ENCODE measurements around the gene TALDO1. TPM values are rescaled to one million over a fixed set of nuclear protein-coding genes. Genes with fewer than 3 reads are reported as not detected.

Gene TALDO1
- total RNA-seq, result 100 to 1,000 TPM; 249 to 293 TPM

DNA sequence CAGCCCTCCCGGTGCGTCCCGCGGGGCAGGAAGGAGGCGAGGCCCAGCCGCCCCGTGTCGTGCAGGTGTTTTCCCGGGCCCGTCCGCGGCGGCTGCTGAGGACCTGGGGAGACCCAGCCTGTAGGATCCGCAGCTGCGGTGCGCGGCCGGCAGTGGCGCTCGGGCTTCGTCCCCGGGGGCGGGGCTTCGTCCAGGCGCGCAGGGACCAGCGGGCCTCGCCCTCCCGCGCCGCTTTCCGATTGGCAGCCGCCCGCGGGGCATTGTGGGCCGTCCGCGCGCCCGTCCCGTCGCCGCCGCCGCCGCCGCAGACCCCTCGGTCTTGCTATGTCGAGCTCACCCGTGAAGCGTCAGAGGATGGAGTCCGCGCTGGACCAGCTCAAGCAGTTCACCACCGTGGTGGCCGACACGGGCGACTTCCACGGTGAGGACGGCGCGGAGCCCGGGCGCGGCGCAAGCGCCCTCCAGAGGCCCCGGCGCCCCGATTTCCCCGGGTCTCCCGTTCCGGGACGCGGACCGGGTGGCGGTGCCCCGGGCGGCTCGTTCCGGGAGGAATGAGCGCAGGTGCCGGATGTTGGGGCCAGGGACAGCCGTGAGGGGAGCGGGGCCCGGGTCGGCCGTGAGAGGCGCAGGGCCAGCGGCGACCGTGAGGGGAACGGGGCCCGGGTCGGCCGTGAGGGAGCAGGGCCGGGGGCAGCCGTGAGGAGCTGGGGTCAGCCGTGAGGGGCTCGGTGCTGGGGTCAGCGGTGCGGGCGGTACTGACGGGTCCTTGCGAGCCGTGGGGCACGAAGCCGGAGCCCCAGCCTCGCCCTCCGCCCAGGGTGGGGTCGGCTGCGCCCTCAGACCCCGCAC is at the start of gene TALDO1:
TALDO1 (plus strand) TSS at position 307 of the 849 bp plus-strand sequence; CDS start at position 325, 18 bp downstream.
- Mint-ChIP-seq H3K9me3 (ENCODE audit: low read depth) (no peaks in the 10 kb centered on the region), H3K4me3 (peak within 1 kb of the TSS; percentile 84), H3K4me1 (peaks cover 26% of the 10 kb centered on the region), H3K27me3 (no peaks in the 10 kb centered on the region), H3K36me3 (peaks cover 2% of the 10 kb centered on the region), H3K27ac (peak within 1 kb of the TSS; percentile 80)
- peak; percentile 92 for ATAC-seq
- peak; percentile 89 for DNase-seq
- CTCF ChIA-PET, result interaction anchor here (0.8 to 7.9 kb wide), 11 partner anchors 9 to 169 kb away, joined by 3 to 46 read pairs (median 4); no protein-coding TSS in a partner anchor

GRCh38 chr11:697811-698311 is 49.4 kb upstream of the TALDO1 start:
- H3K27ac Mint-ChIP-seq, result peak overlapping the region; percentile 56
- H3K36me3 Mint-ChIP-seq, result peaks cover 4% of the 10 kb centered on the region
- ATAC-seq, result no peak
- no peaks in the 10 kb centered on the region for H3K9me3 Mint-ChIP-seq (ENCODE audit: low read depth)
- no peak overlapping the region for H3K4me3 Mint-ChIP-seq
- no peak for DNase-seq
- peaks cover 33% of the 10 kb centered on the region for H3K4me1 Mint-ChIP-seq
- CTCF ChIA-PET, result interaction anchor here (4.8 kb wide), 1 partner anchor 27 kb away, joined by 104 read pairs; no protein-coding TSS in a partner anchor
- H3K27me3 Mint-ChIP-seq, result no peaks in the 10 kb centered on the region

DNA sequence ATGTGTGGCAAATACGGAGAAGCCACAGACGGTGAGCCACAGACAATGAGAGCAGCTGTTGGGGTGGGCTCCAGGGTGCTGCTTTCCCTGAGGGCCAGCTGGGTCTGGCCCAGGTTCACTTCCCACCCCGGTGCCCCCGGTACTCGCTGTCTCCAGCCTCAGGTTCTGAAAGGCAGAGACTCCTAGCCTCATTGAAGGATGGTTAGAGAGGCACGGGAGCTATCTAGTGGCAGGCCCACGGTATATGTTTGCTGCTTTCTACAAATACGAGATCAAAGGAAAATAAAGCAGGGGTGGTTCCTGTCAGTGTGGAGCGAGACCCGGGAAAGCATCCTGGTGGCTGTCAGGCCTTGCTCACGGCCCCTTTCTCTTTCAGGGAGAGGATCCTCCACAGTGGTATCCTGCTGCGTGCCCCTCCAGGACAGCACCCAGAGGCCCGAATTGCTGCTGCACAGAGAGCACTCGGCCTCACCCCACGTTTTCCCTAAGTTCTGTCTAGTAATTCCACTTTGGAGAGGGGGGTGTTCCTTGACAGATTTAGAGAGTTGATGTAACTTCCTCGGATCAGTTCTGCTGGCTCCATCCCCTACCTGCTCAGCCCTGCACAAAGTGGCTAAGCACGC is 48.7 kb upstream of the TALDO1 start:
- peaks cover 2% of the 10 kb centered on the region for H3K36me3 Mint-ChIP-seq
- H3K4me1 Mint-ChIP-seq, result peaks cover 25% of the 10 kb centered on the region
- peak overlapping the region; percentile 56 for H3K27ac Mint-ChIP-seq
- H3K4me3 Mint-ChIP-seq, result no peak overlapping the region
- no peaks in the 10 kb centered on the region for H3K9me3 Mint-ChIP-seq (ENCODE audit: low read depth)
- CTCF ChIA-PET, result interaction anchor here (4.8 kb wide), 1 partner anchor 26 kb away, joined by 104 read pairs; no protein-coding TSS in a partner anchor
- no peaks in the 10 kb centered on the region for H3K27me3 Mint-ChIP-seq
- DNase-seq (no peak), ATAC-seq (no peak)

GRCh38 chr11:699116-699508 is 48.2 kb upstream of the TALDO1 start:
- Mint-ChIP-seq H3K9me3 (ENCODE audit: low read depth) (no peaks in the 10 kb centered on the region), H3K36me3 (peaks cover 2% of the 10 kb centered on the region), H3K27ac (no peak overlapping the region), H3K4me3 (no peak overlapping the region), H3K27me3 (no peaks in the 10 kb centered on the region), H3K4me1 (peaks cover 25% of the 10 kb centered on the region)
- ATAC-seq (no peak), DNase-seq (no peak)
- CTCF ChIA-PET, result interaction anchor here (4.8 kb wide), 1 partner anchor 26 kb away, joined by 104 read pairs; no protein-coding TSS in a partner anchor

GRCh38 chr11:699753-700152 is 47.5 kb upstream of the TALDO1 start:
- H3K27ac Mint-ChIP-seq, result no peak overlapping the region

DNA sequence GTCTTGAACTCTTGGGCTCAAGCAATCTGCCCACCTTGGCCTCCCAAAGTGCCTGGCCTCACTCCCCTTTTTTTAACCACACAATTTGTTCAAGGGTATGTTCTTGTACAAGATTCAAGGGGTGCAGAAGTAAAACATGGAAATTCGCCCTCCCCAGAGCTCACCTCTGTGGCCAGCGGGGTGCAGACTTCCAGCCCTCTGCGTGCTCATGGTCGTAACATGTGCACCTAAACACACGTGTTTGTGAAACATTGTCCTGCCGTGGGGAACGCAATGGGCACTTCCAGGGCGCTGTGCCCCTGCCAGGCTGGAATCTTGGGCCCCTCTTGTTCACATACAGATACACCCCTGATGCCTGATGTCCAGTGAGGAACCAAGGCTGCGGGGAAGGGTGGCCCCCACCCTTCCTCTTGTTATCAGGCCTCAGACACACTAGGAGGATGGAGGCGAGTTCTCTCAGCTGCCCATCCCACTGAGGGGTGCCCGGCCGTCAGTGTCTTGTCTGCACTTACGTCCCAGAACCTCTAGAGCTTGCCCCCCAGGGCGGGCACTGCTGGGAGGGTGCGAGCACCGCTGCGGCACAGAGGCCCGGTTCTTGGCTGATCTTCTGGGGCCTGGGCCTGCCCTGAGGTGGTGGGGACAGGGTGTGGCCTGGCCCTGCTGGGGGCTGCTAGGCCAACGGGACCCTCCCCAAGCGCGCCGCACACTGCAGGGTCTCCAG is 45.4 kb upstream of the TALDO1 start:
- Mint-ChIP-seq H3K36me3 (peaks cover 2% of the 10 kb centered on the region), H3K9me3 (ENCODE audit: low read depth) (no peaks in the 10 kb centered on the region), H3K4me3 (no peak overlapping the region), H3K27me3 (peaks cover 3% of the 10 kb centered on the region), H3K27ac (no peak overlapping the region), H3K4me1 (peaks cover 14% of the 10 kb centered on the region)
- CTCF ChIA-PET, result interaction anchor here (1.1 kb wide), 1 partner anchor 182 kb away, joined by 3 read pairs; no protein-coding TSS in a partner anchor
- ATAC-seq (no peak), DNase-seq (no peak)

More at GRCh38 chr11:699753-700152, 47.5 kb upstream of the TALDO1 start:
- ATAC-seq, result no peak
- CTCF ChIA-PET, result interaction anchor here (1.1 kb wide), 2 partner anchors 132 to 144 kb away, joined by 3 read pairs; no protein-coding TSS in a partner anchor
- DNase-seq, result no peak
- peaks cover 2% of the 10 kb centered on the region for H3K36me3 Mint-ChIP-seq
- peaks cover 22% of the 10 kb centered on the region for H3K4me1 Mint-ChIP-seq
- no peak overlapping the region for H3K4me3 Mint-ChIP-seq
- H3K9me3 Mint-ChIP-seq (ENCODE audit: low read depth), result no peaks in the 10 kb centered on the region
- H3K27me3 Mint-ChIP-seq, result no peaks in the 10 kb centered on the region

DNA sequence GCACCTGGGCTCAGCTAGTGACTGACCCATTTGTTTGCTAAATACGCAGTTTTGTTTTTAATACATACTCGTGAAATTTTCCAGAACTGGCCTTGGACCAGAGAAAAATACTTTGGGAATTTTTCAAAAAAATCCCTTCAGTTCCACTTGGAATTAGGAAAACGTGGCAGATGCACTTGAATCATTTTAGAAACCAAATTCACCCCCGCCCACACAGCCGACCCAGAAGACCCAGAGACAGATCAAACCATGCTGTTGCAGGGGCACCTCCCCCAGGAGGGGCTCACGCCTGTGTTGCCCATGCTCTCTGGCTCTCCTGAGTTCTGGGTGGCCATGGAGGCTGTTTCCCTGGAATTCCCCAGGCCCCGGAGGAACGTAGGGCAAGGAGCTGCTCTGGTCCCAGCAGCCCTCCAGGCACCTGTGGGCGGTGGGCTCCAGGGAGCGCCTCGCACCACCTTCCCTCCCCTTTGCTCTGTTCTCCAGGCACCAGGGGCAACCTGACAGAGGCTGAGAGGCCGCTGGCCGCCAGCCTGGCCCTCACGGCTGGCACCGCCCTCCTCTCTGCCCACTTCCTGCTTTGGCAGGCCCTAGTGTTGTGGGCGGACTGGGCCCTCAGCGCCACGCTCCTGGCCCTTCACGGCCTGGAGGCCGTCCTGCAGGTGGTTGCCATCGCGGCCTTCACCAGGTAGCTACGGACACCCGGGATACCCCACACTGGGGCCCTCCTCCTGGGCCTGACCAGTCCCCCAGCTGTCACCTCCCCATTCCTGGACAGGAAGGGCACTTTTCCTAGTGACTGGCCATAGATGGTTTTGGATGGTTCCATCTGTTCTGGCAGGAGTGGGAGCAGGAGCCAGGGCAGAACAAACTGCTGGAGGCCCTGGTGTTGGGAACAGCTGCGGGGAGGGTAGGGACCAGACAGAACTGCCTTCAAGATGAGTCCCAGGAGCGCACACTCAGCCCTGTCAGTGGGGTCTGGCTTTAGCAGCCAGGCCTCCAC is 44.5 kb upstream of the TALDO1 start:
- H3K4me3 Mint-ChIP-seq, result no peak overlapping the region
- CTCF ChIA-PET, result interaction anchor here (1.2 to 1.3 kb wide), 3 partner anchors 12 to 20 kb away, joined by 3 read pairs; no protein-coding TSS in a partner anchor
- DNase-seq, result no peak
- H3K27ac Mint-ChIP-seq, result no peak overlapping the region
- no peak for ATAC-seq
- H3K9me3 Mint-ChIP-seq (ENCODE audit: low read depth), result no peaks in the 10 kb centered on the region
- peaks cover 10% of the 10 kb centered on the region for H3K27me3 Mint-ChIP-seq
- H3K36me3 Mint-ChIP-seq, result peaks cover 2% of the 10 kb centered on the region
- peaks cover 7% of the 10 kb centered on the region for H3K4me1 Mint-ChIP-seq

GRCh38 chr11:703506-703905 is 43.8 kb upstream of the TALDO1 start:
- H3K9me3 Mint-ChIP-seq (ENCODE audit: low read depth), result no peaks in the 10 kb centered on the region
- H3K4me1 Mint-ChIP-seq, result peaks cover 2% of the 10 kb centered on the region
- ATAC-seq (no peak), DNase-seq (no peak)
- CTCF ChIA-PET, result interaction anchor here (1.2 to 1.3 kb wide), 3 partner anchors 13 to 19 kb away, joined by 3 read pairs; no protein-coding TSS in a partner anchor
- H3K27me3 Mint-ChIP-seq, result peaks cover 10% of the 10 kb centered on the region
- no peak overlapping the region for H3K27ac Mint-ChIP-seq
- no peak overlapping the region for H3K4me3 Mint-ChIP-seq
- H3K36me3 Mint-ChIP-seq, result peaks cover 2% of the 10 kb centered on the region

- CTCF ChIA-PET, result interaction anchor here (0.8 to 1.5 kb wide), 4 partner anchors 8 to 52 kb away, joined by 3 to 7 read pairs (median 3); no protein-coding TSS in a partner anchor
- peaks cover 10% of the 10 kb centered on the region for H3K27me3 Mint-ChIP-seq
- H3K27ac Mint-ChIP-seq, result no peak overlapping the region
- no peak overlapping the region for H3K4me3 Mint-ChIP-seq
- H3K9me3 Mint-ChIP-seq (ENCODE audit: low read depth), result no peaks in the 10 kb centered on the region
- no peak for DNase-seq
- peaks cover 2% of the 10 kb centered on the region for H3K36me3 Mint-ChIP-seq
- H3K4me1 Mint-ChIP-seq, result peaks cover 2% of the 10 kb centered on the region
- ATAC-seq, result no peak
These were observed 43.0 kb upstream of the TALDO1 start for GRCh38 chr11:704228-704674.

DNA sequence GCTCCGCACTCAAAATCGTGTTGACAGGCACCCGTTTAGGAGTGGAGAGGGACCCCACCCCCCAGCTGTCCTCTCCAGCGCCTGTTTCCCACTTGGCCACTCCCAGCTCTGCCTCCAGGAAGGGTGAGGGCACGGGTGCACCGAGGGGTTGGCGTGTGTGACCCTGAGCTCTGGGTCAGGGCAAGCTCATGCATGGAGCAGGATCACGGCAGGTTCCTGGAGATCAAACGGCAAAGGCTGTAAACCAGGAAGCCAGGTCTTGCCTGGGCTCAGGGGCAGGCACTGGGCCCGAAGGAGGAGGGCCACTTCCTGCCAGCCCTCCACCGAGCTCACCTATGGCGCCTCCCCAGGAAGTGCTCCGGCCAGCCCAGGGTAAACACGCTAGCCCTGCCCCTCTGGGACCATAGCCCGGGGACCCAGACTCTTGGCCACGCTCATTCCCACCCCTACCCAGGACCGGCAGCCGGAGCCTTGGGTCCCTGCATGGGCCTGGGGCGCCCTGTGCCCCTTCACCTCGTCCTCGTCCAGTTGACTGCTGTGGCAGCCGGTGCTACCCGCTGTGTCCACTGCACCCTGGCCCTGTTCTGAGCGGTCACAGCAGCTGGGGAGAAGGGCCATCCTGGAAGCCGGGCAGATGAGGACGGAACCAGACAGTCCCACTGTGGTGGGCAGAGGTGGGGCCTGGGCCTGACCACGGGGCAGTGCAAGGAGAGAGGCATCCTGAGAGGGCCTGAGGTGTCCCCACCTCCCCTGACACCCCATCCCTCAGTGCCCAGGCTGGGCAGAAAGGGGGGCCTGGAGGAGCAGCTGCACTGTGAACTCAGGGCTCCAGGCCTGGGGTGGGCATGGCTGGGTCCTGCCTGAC is 42.3 kb upstream of the TALDO1 start:
- Mint-ChIP-seq H3K4me3 (no peak overlapping the region), H3K4me1 (peaks cover 2% of the 10 kb centered on the region), H3K27ac (no peak overlapping the region), H3K27me3 (peaks cover 10% of the 10 kb centered on the region), H3K36me3 (peaks cover 2% of the 10 kb centered on the region), H3K9me3 (ENCODE audit: low read depth) (no peaks in the 10 kb centered on the region)
- CTCF ChIA-PET, result interaction anchor here (0.8 to 1.5 kb wide), 3 partner anchors 9 to 53 kb away, joined by 3 to 7 read pairs (median 3); no protein-coding TSS in a partner anchor
- no peak for DNase-seq
- ATAC-seq, result no peak

Measured in activated CD8-positive, alpha-beta memory T cell treated with anti-CD3 and anti-CD28 coated beads, Interleukin-2, amount 10 ng/mL, durations not matched to agents 7 days and 5 days (primary cell).